K562 (cell line): ENCODE measurements around the gene MMRN2.

Experiments used
- ATF6 ChIP-seq: sonication (generic); formaldehyde crosslinking; IDR thresholded peaks from 2 replicates; pipeline ENCODE4 v1.4.0; 2020; ENCODE audit warnings: mild to moderate bottlenecking, missing genetic modification reagents
- CC2D1A ChIP-seq: fragments of 450-650 bp; IDR thresholded peaks from 2 replicates; pipeline ENCODE4 v1.6.1; 2017; ENCODE audit warnings: mild to moderate bottlenecking
- CTCF ChIP-seq, 3 experiments: IDR thresholded peaks in 2 of 3; conservative IDR thresholded peaks in 1 of 3; 2 replicates each; pipeline ENCODE4 v1.5.1; 2011 to 2012; ENCODE audit warnings: low read length in 3 of 3, mild to moderate bottlenecking in 3 of 3, control low read depth in 2 of 3, improper control_type of control experiment in 1 of 3, inconsistent platforms in 1 of 3, low read depth in 1 of 3, mixed read lengths in 1 of 3, moderate library complexity in 1 of 3; ENCODE audit not compliant: insufficient read depth in 2 of 3
- FOXA1 ChIP-seq: fragments of 450-650 bp; IDR thresholded peaks from 2 replicates; pipeline ENCODE4 v1.6.1; 2016; ENCODE audit warnings: mild to moderate bottlenecking, borderline replicate concordance
- GABPB1 ChIP-seq: sonication (generic); formaldehyde crosslinking; IDR thresholded peaks from 2 replicates; pipeline ENCODE4 v1.8.0; 2022; ENCODE audit warnings: mild to moderate bottlenecking, missing genetic modification reagents
- HDAC1 ChIP-seq, 2 experiments: fragments of 450-650 bp; IDR thresholded peaks; 2 replicates each; pipeline ENCODE4 v1.6.1; 2016 to 2017; ENCODE audit warnings: inconsistent platforms in 1 of 2, mild to moderate bottlenecking in 1 of 2, moderate library complexity in 1 of 2
- POLR2A ChIP-seq: fragments of 450-650 bp; conservative IDR thresholded peaks from 2 replicates; pipeline ENCODE4 v1.6.1; 2016
- SMC3 ChIP-seq: conservative IDR thresholded peaks from 2 replicates; pipeline ENCODE4 v1.6.1; 2011; ENCODE audit warnings: low read depth, low read length, improper control_type of control experiment; ENCODE audit not compliant: insufficient read depth
- STAT5B ChIP-seq: fragments of 250-450 bp; sonication (Bioruptor Pico); IDR thresholded peaks from 2 replicates; pipeline ENCODE4 v1.8.0; 2021; ENCODE audit warnings: mild to moderate bottlenecking, inconsistent platforms
- ZNF212 ChIP-seq: fragments of 450-650 bp; formaldehyde crosslinking; IDR thresholded peaks from 2 replicates; pipeline ENCODE4 v1.4.0; 2020; ENCODE audit warnings: mild to moderate bottlenecking
- TF ChIP-seq, protein P1 (sequence below): fragments of 250-450 bp; sonication (Bioruptor Pico); IDR thresholded peaks from 2 replicates; pipeline ENCODE4 v1.5.0; 2020; ENCODE audit warnings: mild to moderate bottlenecking
- TF ChIP-seq, protein P2 (sequence below): IDR thresholded peaks from 2 replicates; pipeline ENCODE4 v1.6.1; 2016; ENCODE audit warnings: missing genetic modification characterization, missing compliant biosample characterization
- TF ChIP-seq, protein P3 (sequence below): fragments of 450-650 bp; IDR thresholded peaks from 2 replicates; pipeline ENCODE4 v1.6.1; 2017; ENCODE audit warnings: antibody characterized with exemption, mild to moderate bottlenecking
- TF ChIP-seq, protein P4 (sequence below): sonication (generic); formaldehyde crosslinking; IDR thresholded peaks from 2 replicates; pipeline ENCODE4 v1.9.0; 2022; ENCODE audit warnings: mild to moderate bottlenecking, missing genetic modification reagents

DNA sequence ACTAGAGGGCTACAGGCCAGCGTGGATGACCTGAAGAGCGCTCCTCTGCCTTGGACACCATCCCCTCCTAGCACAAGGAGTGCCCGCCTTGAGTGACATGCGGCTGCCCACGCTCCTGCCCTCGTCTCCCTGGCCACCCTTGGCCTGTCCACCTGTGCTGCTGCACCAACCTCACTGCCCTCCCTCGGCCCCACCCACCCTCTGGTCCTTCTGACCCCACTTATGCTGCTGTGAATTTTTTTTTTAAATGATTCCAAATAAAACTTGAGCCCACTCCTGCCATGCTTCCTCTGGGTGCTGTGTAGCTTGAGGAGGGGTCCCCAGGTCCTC lies 5.5 kb upstream of the MMRN2 start:
- TF ChIP-seq STAT5B (CRISPR knock-in tag) (no peak), CC2D1A (no peak), POLR2A (no peak), GABPB1 (CRISPR knock-in tag) (no peak), CTCF (IDR thresholded peaks at IDR 0.05 in 2 of 3, conservative IDR thresholded peaks at IDR 0.05 in 1 of 3; ENCODE audit: insufficient read depth in 2 of 3, low read depth in 1 of 3, low read length in 3 of 3) (no peak), HDAC1 (IDR thresholded peaks at IDR 0.05) (no peak), ZNF212 (no peak), ATF6 (CRISPR knock-in tag) (no peak), SMC3 (no peak), FOXA1 (no peak)
- TF ChIP-seq, protein P1, sequence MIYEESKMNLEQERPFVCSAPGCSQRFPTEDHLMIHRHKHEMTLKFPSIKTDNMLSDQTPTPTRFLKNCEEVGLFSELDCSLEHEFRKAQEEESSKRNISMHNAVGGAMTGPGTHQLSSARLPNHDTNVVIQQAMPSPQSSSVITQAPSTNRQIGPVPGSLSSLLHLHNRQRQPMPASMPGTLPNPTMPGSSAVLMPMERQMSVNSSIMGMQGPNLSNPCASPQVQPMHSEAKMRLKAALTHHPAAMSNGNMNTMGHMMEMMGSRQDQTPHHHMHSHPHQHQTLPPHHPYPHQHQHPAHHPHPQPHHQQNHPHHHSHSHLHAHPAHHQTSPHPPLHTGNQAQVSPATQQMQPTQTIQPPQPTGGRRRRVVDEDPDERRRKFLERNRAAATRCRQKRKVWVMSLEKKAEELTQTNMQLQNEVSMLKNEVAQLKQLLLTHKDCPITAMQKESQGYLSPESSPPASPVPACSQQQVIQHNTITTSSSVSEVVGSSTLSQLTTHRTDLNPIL (CRISPR knock-in tag) = no peak
- TF ChIP-seq, protein P2, sequence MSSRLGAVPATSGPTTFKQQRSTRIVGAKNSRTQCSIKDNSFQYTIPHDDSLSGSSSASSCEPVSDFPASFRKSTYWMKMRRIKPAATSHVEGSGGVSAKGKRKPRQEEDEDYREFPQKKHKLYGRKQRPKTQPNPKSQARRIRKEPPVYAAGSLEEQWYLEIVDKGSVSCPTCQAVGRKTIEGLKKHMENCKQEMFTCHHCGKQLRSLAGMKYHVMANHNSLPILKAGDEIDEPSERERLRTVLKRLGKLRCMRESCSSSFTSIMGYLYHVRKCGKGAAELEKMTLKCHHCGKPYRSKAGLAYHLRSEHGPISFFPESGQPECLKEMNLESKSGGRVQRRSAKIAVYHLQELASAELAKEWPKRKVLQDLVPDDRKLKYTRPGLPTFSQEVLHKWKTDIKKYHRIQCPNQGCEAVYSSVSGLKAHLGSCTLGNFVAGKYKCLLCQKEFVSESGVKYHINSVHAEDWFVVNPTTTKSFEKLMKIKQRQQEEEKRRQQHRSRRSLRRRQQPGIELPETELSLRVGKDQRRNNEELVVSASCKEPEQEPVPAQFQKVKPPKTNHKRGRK (tag) = no peak
- TF ChIP-seq, protein P3, sequence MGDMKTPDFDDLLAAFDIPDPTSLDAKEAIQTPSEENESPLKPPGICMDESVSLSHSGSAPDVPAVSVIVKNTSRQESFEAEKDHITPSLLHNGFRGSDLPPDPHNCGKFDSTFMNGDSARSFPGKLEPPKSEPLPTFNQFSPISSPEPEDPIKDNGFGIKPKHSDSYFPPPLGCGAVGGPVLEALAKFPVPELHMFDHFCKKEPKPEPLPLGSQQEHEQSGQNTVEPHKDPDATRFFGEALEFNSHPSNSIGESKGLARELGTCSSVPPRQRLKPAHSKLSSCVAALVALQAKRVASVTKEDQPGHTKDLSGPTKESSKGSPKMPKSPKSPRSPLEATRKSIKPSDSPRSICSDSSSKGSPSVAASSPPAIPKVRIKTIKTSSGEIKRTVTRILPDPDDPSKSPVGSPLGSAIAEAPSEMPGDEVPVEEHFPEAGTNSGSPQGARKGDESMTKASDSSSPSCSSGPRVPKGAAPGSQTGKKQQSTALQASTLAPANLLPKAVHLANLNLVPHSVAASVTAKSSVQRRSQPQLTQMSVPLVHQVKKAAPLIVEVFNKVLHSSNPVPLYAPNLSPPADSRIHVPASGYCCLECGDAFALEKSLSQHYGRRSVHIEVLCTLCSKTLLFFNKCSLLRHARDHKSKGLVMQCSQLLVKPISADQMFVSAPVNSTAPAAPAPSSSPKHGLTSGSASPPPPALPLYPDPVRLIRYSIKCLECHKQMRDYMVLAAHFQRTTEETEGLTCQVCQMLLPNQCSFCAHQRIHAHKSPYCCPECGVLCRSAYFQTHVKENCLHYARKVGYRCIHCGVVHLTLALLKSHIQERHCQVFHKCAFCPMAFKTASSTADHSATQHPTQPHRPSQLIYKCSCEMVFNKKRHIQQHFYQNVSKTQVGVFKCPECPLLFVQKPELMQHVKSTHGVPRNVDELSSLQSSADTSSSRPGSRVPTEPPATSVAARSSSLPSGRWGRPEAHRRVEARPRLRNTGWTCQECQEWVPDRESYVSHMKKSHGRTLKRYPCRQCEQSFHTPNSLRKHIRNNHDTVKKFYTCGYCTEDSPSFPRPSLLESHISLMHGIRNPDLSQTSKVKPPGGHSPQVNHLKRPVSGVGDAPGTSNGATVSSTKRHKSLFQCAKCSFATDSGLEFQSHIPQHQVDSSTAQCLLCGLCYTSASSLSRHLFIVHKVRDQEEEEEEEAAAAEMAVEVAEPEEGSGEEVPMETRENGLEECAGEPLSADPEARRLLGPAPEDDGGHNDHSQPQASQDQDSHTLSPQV = no peak
- TF ChIP-seq, protein P4, sequence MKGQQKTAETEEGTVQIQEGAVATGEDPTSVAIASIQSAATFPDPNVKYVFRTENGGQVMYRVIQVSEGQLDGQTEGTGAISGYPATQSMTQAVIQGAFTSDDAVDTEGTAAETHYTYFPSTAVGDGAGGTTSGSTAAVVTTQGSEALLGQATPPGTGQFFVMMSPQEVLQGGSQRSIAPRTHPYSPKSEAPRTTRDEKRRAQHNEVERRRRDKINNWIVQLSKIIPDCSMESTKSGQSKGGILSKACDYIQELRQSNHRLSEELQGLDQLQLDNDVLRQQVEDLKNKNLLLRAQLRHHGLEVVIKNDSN (CRISPR knock-in tag) = no peak
